Measurements from ENCODE around the gene DIS3L2. TPM values are rescaled to one million over a fixed set of nuclear protein-coding genes. Genes with fewer than 3 reads are reported as not detected.

DIS3L2 gene
- total RNA-seq, 1 experiment from 2014 or later: 28.5 TPM

DNA sequence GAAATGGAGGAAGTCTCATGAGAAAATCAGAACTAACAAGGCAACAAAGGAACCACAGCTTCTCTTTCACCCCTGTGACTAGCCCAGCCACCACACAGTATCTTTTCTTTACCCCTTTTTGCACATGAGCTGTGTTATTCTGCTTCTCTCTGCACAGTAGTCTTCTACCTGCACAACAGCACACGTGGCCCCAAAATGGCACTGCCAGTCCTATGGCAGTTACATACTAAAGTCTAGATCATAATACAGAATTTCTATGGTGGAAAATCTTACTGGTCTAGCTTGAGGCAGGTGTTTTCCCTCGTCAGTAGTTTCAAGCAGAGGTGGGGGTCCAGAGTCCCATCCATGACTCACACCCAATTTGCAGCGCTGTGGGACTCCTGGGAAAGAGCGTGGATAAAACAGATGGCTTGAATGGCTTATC is 177.7 kb downstream of the DIS3L2 start (continued):
- TF ChIP-seq, protein P1, sequence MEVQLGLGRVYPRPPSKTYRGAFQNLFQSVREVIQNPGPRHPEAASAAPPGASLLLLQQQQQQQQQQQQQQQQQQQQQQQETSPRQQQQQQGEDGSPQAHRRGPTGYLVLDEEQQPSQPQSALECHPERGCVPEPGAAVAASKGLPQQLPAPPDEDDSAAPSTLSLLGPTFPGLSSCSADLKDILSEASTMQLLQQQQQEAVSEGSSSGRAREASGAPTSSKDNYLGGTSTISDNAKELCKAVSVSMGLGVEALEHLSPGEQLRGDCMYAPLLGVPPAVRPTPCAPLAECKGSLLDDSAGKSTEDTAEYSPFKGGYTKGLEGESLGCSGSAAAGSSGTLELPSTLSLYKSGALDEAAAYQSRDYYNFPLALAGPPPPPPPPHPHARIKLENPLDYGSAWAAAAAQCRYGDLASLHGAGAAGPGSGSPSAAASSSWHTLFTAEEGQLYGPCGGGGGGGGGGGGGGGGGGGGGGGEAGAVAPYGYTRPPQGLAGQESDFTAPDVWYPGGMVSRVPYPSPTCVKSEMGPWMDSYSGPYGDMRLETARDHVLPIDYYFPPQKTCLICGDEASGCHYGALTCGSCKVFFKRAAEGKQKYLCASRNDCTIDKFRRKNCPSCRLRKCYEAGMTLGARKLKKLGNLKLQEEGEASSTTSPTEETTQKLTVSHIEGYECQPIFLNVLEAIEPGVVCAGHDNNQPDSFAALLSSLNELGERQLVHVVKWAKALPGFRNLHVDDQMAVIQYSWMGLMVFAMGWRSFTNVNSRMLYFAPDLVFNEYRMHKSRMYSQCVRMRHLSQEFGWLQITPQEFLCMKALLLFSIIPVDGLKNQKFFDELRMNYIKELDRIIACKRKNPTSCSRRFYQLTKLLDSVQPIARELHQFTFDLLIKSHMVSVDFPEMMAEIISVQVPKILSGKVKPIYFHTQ (CRISPR knock-in tag; IDR thresholded peaks at IDR 0.05): no peak
- TF ChIP-seq NR3C1 (CRISPR knock-in tag; conservative IDR thresholded peaks at IDR 0.05; ENCODE audit: low read depth): no peak

DNA sequence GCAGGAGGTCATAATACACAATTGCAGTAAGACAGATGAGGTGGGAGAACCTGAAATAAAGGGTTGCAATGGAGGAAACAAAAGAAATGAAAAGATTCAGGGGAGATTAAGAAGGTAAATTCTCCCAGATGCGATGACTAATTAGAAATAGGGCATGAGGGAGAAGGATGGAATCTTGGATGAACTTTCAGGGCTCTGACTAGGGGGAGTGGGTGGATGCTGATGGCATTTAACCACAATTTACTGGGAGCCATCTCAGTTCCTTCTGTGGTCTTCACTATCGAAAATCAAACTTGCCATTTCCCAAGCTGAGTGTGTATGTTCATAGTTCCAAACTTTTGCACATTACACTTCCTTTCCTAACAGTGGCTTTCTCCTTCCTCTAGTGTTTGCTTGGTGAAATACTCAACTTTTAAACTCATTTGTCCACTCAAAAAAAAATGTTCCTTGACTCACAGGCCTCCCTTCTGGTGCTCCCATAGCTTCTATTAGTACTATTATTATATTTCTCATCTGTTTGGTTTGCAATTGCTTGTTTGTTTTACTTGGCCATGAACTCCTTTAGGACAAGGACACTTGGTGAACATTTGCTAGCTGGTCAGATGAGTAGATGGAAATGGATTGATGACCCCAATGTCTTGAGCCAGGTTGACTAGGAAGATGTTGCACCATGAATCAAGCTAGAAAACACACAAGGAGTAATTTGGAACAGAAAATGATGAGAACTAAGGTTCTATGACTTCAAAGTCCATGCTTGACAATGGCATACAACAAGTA is 178.5 kb downstream of the DIS3L2 start:
- H3K4me1 Mint-ChIP-seq: no peaks in the 10 kb centered on the region
- H3K4me3 Mint-ChIP-seq: no peak overlapping the region
- no peaks in the 10 kb centered on the region for H3K36me3 Mint-ChIP-seq
- ChIA-PET CTCF (interaction anchor here (1.4 to 5.8 kb wide), 4 partner anchors 68 to 239 kb away, joined by 3 to 80 read pairs (median 15); partner anchors contain the start of gene NPPC), POLR2A (no interaction called here)
- ATAC-seq: no peak
- no peaks in the 10 kb centered on the region for H3K9me3 Mint-ChIP-seq
- DNase-seq (ENCODE audit: low spot score): no peak
- TF ChIP-seq, protein P2, sequence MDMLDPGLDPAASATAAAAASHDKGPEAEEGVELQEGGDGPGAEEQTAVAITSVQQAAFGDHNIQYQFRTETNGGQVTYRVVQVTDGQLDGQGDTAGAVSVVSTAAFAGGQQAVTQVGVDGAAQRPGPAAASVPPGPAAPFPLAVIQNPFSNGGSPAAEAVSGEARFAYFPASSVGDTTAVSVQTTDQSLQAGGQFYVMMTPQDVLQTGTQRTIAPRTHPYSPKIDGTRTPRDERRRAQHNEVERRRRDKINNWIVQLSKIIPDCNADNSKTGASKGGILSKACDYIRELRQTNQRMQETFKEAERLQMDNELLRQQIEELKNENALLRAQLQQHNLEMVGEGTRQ (CRISPR knock-in tag; IDR thresholded peaks at IDR 0.05): no peak
- TF ChIP-seq, protein P3, sequence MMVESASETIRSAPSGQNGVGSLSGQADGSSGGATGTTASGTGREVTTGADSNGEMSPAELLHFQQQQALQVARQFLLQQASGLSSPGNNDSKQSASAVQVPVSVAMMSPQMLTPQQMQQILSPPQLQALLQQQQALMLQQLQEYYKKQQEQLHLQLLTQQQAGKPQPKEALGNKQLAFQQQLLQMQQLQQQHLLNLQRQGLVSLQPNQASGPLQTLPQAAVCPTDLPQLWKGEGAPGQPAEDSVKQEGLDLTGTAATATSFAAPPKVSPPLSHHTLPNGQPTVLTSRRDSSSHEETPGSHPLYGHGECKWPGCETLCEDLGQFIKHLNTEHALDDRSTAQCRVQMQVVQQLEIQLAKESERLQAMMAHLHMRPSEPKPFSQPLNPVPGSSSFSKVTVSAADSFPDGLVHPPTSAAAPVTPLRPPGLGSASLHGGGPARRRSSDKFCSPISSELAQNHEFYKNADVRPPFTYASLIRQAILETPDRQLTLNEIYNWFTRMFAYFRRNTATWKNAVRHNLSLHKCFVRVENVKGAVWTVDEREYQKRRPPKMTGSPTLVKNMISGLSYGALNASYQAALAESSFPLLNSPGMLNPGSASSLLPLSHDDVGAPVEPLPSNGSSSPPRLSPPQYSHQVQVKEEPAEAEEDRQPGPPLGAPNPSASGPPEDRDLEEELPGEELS (CRISPR knock-in tag; IDR thresholded peaks at IDR 0.05): no peak
- TF ChIP-seq ZNF317 (CRISPR knock-in tag; IDR thresholded peaks at IDR 0.05; ENCODE audit: borderline replicate concordance, low read depth) (no peak), NR1H2 (CRISPR knock-in tag; IDR thresholded peaks at IDR 0.05) (no peak), ETV6 (CRISPR knock-in tag; IDR thresholded peaks at IDR 0.05) (no peak), NFE2L1 (CRISPR knock-in tag; IDR thresholded peaks at IDR 0.05) (no peak), OVOL2 (CRISPR knock-in tag; IDR thresholded peaks at IDR 0.05; ENCODE audit: borderline replicate concordance) (no peak), SP1 (CRISPR knock-in tag; conservative IDR thresholded peaks at IDR 0.05) (no peak), ZNF416 (CRISPR knock-in tag; IDR thresholded peaks at IDR 0.05) (no peak), NR3C1 (CRISPR knock-in tag; conservative IDR thresholded peaks at IDR 0.05; ENCODE audit: low read depth) (no peak)
- TF ChIP-seq, protein P4, sequence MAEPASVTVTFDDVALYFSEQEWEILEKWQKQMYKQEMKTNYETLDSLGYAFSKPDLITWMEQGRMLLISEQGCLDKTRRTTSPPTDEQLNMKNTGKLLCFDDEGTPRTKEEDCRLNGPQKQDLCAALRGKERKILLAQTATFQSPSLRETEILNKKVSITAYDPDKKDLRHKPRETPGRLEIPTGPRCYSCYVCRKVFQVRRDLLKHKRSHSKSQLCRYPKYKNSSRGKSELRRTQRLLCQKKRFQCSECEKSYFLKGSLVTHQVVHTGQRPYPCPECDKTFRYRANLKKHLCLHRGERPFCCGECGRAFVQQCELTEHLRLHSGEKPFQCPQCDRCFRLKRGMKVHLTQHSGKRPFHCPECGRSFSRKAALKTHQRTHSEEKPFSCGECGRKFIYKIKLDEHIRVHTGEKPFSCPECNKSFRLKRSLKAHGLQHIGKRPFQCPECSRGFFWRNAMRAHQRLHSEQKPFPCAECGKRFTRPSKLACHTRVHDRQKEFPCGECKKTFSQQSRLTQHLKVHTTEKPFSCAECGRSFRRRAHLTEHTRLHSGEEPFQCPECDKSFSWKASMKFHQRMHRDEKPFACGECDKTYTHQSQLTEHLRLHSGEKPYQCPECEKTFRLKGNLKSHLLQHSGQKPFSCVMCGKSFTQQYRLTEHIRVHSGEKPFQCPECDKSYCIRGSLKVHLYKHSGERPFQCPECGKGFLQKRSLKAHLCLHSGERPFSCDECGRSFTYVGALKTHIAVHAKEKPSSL (CRISPR knock-in tag; conservative IDR thresholded peaks at IDR 0.05): no peak
- TF ChIP-seq, protein P5, sequence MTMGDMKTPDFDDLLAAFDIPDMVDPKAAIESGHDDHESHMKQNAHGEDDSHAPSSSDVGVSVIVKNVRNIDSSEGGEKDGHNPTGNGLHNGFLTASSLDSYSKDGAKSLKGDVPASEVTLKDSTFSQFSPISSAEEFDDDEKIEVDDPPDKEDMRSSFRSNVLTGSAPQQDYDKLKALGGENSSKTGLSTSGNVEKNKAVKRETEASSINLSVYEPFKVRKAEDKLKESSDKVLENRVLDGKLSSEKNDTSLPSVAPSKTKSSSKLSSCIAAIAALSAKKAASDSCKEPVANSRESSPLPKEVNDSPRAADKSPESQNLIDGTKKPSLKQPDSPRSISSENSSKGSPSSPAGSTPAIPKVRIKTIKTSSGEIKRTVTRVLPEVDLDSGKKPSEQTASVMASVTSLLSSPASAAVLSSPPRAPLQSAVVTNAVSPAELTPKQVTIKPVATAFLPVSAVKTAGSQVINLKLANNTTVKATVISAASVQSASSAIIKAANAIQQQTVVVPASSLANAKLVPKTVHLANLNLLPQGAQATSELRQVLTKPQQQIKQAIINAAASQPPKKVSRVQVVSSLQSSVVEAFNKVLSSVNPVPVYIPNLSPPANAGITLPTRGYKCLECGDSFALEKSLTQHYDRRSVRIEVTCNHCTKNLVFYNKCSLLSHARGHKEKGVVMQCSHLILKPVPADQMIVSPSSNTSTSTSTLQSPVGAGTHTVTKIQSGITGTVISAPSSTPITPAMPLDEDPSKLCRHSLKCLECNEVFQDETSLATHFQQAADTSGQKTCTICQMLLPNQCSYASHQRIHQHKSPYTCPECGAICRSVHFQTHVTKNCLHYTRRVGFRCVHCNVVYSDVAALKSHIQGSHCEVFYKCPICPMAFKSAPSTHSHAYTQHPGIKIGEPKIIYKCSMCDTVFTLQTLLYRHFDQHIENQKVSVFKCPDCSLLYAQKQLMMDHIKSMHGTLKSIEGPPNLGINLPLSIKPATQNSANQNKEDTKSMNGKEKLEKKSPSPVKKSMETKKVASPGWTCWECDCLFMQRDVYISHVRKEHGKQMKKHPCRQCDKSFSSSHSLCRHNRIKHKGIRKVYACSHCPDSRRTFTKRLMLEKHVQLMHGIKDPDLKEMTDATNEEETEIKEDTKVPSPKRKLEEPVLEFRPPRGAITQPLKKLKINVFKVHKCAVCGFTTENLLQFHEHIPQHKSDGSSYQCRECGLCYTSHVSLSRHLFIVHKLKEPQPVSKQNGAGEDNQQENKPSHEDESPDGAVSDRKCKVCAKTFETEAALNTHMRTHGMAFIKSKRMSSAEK (CRISPR knock-in tag; IDR thresholded peaks at IDR 0.05; ENCODE audit: borderline replicate concordance): no peak
- TF ChIP-seq, protein P6, sequence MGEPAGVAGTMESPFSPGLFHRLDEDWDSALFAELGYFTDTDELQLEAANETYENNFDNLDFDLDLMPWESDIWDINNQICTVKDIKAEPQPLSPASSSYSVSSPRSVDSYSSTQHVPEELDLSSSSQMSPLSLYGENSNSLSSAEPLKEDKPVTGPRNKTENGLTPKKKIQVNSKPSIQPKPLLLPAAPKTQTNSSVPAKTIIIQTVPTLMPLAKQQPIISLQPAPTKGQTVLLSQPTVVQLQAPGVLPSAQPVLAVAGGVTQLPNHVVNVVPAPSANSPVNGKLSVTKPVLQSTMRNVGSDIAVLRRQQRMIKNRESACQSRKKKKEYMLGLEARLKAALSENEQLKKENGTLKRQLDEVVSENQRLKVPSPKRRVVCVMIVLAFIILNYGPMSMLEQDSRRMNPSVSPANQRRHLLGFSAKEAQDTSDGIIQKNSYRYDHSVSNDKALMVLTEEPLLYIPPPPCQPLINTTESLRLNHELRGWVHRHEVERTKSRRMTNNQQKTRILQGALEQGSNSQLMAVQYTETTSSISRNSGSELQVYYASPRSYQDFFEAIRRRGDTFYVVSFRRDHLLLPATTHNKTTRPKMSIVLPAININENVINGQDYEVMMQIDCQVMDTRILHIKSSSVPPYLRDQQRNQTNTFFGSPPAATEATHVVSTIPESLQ (CRISPR knock-in tag; IDR thresholded peaks at IDR 0.05): no peak
- TF ChIP-seq, protein P7, sequence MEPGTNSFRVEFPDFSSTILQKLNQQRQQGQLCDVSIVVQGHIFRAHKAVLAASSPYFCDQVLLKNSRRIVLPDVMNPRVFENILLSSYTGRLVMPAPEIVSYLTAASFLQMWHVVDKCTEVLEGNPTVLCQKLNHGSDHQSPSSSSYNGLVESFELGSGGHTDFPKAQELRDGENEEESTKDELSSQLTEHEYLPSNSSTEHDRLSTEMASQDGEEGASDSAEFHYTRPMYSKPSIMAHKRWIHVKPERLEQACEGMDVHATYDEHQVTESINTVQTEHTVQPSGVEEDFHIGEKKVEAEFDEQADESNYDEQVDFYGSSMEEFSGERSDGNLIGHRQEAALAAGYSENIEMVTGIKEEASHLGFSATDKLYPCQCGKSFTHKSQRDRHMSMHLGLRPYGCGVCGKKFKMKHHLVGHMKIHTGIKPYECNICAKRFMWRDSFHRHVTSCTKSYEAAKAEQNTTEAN (CRISPR knock-in tag; IDR thresholded peaks at IDR 0.05): no peak
- H3K27ac Mint-ChIP-seq: no peak overlapping the region
- no peaks in the 10 kb centered on the region for H3K27me3 Mint-ChIP-seq (ENCODE audit: low read depth)

Measured in WTC11 (cell line).